Right lobe of liver (tissue), 4 donors: ENCODE measurements around the gene LGALS16.

ENCODE experiments used
- CTCF ChIP-seq, 4 donors: fragments of 200-600 bp in 3 of 4; fragments of 450-650 bp in 1 of 4; IDR thresholded peaks; one replicate each; pipeline versions ENCODE4 v1.5.1 to v1.8.0; 2016 to 2022; ENCODE audit warnings: antibody characterized with exemption in 4 of 4, mild to moderate bottlenecking in 2 of 4
- POLR2A ChIP-seq: fragments of 450-650 bp; IDR thresholded peaks from one replicate; pipeline ENCODE4 v1.6.1; 2017; ENCODE audit warnings: antibody characterized with exemption, mild to moderate bottlenecking
- donor health status: DM: no; HTN: no; CAD: no.
- donor health status: DM: no; HTN: no; CAD: no.
- donor health status: DM: no; HTN: yes; CAD: no.

- TF ChIP-seq CTCF (IDR thresholded peaks at IDR 0.05): no peak
- TF ChIP-seq POLR2A: no peak
Observed at GRCh38 chr19:39659791-39660190, 4.1 kb downstream of the LGALS16 start.
